NCI-H82 (cell line): ENCODE results near the gene CACNB4.

Experiments
- DNase-seq: peaks from one replicate; lab custom pipeline; 2025; lab: John Stamatoyannopoulos, UW

The CACNB4 gene

GRCh38 chr2:151975460-151976414 is 123.1 kb downstream of the CACNB4 start:
- DNase-seq, result no peak

- DNase-seq, result no peak
Measured at GRCh38 chr2:151974988-151975387, 123.9 kb downstream of the CACNB4 start.

- DNase-seq, result peak; percentile 75
Measured at GRCh38 chr2:151973901-151974199, 125.0 kb downstream of the CACNB4 start.

- DNase-seq, result peak; percentile 30
Measured at GRCh38 chr2:151973013-151973900, 125.6 kb downstream of the CACNB4 start.

GRCh38 chr2:151972241-151973012 is 126.4 kb downstream of the CACNB4 start:
- DNase-seq, result no peak

- DNase-seq, result no peak
Measured at GRCh38 chr2:151971301-151972051, 127.4 kb downstream of the CACNB4 start.

GRCh38 chr2:151968770-151969470 is 129.9 kb downstream of the CACNB4 start:
- peak; percentile 8 for DNase-seq

GRCh38 chr2:151967829-151968722 is 130.8 kb downstream of the CACNB4 start:
- DNase-seq, result no peak

- DNase-seq, result no peak
Measured at GRCh38 chr2:151965884-151966283, 133.0 kb downstream of the CACNB4 start.

GRCh38 chr2:151961558-151961957 is 137.3 kb downstream of the CACNB4 start:
- no peak for DNase-seq

GRCh38 chr2:151959238-151959637 is 139.6 kb downstream of the CACNB4 start:
- no peak for DNase-seq

GRCh38 chr2:151953467-151953866 is 145.4 kb downstream of the CACNB4 start:
- no peak for DNase-seq

GRCh38 chr2:151952691-151953456 is 146.0 kb downstream of the CACNB4 start:
- DNase-seq, result no peak

- DNase-seq, result no peak
Measured at GRCh38 chr2:151947813-151948165, 151.1 kb downstream of the CACNB4 start.

GRCh38 chr2:151946899-151947812 is 151.7 kb downstream of the CACNB4 start:
- peak; percentile 86 for DNase-seq

- DNase-seq, result no peak
Measured at GRCh38 chr2:151946250-151946884, 152.5 kb downstream of the CACNB4 start.

GRCh38 chr2:151945602-151946001 is 153.2 kb downstream of the CACNB4 start:
- no peak for DNase-seq
